Activated T-cell treated with anti-CD3 and anti-CD28 coated beads, Interleukin-2, amount 50 U/mL, for 4 hours (primary cell): ENCODE data around the gene SMPDL3A. TPM values are rescaled to one million over a fixed set of nuclear protein-coding genes. Genes with fewer than 3 reads are reported as not detected.

Experiments
- ATAC-seq, 2 donors: fragments of 200-7000 bp; cut with Tn5 transposase; one replicate each; pipeline ENCODE4 v1.10.0; 2021
- DNase-seq: peaks from one replicate; pipeline ENCODE4 v3.0.0-alpha.2; 2020
- H3K27me3 Mint-ChIP-seq: one replicate; pipeline ENCODE4 v1.8.0; 2021; ENCODE audit warnings: low read depth, mixed read lengths
- H3K36me3 Mint-ChIP-seq: one replicate; pipeline ENCODE4 v1.8.0; 2022; ENCODE audit warnings: mixed read lengths; ENCODE audit not compliant: insufficient read depth
- H3K4me1 Mint-ChIP-seq: one replicate; pipeline ENCODE4 v1.8.0; 2021; ENCODE audit warnings: low read depth, mixed read lengths
- H3K4me3 Mint-ChIP-seq: one replicate; pipeline ENCODE4 v1.8.0; 2021; ENCODE audit warnings: mild to moderate bottlenecking, moderate library complexity, mixed read lengths
- H3K9me3 Mint-ChIP-seq: one replicate; pipeline ENCODE4 v1.8.0; 2021; ENCODE audit warnings: mixed read lengths
- total RNA-seq, 3 donors: library from RNA; stranded (reverse); gene quantifications; one replicate each; pipeline ENCODE4 v1.2.1, GENCODE V29; 2021

SMPDL3A gene
- total RNA-seq, 3 donors from 2014 or later = 0.22 TPM; not detected in 2

DNA sequence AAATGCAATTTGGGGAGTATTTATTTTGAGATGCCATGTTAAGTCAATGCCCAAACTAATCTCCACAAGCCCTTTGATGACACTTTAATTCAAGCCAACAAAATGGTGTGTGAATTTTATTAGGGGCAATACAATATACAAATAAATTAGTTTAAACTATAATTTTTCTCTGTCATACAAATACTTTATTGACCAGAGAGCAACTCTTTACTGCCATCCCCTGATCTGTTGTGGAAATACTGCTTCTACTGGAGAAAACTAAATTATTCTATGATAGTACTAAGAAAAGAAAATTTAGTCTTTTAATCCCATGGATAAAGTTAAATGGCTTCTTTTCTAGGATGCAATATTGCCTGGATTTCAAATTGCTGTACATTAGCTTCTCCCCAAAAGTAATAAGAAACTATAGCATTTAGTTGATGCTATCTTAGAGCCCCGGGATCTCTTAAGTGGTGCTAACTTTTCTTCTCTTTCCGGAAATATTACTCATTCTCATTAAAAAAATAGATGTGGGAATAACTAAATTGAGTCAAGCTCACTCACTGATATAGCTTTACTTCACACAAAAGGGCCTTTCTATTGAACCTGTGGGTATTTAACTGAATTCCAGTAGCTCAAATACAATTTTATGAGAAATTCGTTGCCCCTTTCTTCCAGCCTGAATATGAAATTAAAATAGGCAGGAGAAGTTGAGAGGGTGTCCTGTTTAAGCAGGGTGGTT is 49.2 kb downstream of the SMPDL3A start:
- DNase-seq = no peak
- no peaks in the 10 kb centered on the region for H3K9me3 Mint-ChIP-seq
- no peak overlapping the region for H3K4me3 Mint-ChIP-seq
- H3K36me3 Mint-ChIP-seq = no peaks in the 10 kb centered on the region
- H3K27me3 Mint-ChIP-seq = peaks cover 8% of the 10 kb centered on the region
- H3K4me1 Mint-ChIP-seq = no peaks in the 10 kb centered on the region
- no peak for ATAC-seq

DNA sequence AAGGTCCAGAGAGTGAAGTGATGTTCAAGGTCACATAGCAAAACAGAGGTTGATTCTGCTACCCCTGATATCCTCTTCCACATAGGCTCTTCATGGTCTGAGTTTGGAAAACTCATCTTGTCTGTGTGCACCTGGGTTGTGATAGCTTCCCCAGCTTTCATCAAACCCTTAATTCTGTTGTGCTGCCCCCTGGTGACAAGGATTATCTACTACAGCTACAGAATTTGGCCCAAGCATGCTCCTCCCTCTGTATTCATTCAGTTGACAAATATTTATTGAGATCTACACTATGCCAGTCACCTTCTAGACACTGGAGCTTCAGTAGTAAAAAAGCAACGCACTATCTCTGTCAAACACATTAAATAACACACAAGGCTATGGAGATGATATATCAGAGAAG is 50.4 kb downstream of the SMPDL3A start:
- no peaks in the 10 kb centered on the region for H3K36me3 Mint-ChIP-seq
- H3K4me1 Mint-ChIP-seq = no peaks in the 10 kb centered on the region
- peaks cover 8% of the 10 kb centered on the region for H3K27me3 Mint-ChIP-seq
- ATAC-seq (peak; percentile 38 to 60), DNase-seq (peak; percentile 24)
- H3K9me3 Mint-ChIP-seq = no peaks in the 10 kb centered on the region
- no peak overlapping the region for H3K4me3 Mint-ChIP-seq

DNA sequence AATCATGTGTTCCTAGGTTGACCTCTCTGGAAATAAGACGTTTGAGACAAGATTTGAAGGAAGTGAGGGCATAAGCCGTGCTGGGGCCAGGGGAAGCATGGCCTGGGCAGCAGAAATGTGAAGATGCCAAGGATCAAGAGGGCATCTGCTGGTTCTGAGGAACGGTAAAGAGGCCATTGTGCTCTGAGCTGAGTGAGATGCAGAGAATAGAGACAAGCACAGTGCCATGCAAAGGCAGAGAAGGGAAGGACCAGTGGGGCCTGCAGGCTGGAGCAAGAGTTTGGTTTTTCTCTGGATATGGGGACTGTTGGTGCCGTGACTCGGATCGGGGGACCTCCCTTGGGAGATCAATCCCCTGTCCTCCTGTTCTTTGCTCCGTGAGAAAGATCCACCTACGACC is 50.8 kb downstream of the SMPDL3A start:
- DNase-seq (no peak), ATAC-seq (no peak)
- H3K9me3 Mint-ChIP-seq = no peaks in the 10 kb centered on the region
- no peak overlapping the region for H3K4me3 Mint-ChIP-seq
- H3K27me3 Mint-ChIP-seq = peaks cover 8% of the 10 kb centered on the region
- H3K4me1 Mint-ChIP-seq = no peaks in the 10 kb centered on the region
- H3K36me3 Mint-ChIP-seq = no peaks in the 10 kb centered on the region

DNA sequence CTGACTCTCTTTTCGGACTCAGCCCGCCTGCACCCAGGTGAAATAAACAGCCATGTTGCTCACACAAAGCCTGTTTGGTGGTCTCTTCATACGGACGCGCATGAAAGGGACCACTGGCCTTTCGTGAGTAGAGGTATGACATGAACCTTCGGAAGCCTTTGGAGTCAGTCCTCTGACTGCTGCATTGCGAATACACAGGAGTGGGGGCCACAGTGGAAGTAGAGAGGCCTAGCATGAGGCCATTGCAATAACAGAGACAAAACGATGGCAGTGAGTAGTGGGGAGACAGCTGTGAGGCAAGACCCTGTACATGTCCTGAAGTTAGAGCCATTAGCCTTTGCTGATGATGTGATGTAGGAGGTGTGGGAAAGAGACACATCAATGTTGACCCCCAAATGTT is 56.4 kb downstream of the SMPDL3A start:
- Mint-ChIP-seq H3K27me3 (peaks cover 2% of the 10 kb centered on the region), H3K9me3 (no peaks in the 10 kb centered on the region), H3K4me3 (no peak overlapping the region), H3K36me3 (no peaks in the 10 kb centered on the region), H3K4me1 (no peaks in the 10 kb centered on the region)
- DNase-seq (no peak), ATAC-seq (no peak)

DNA sequence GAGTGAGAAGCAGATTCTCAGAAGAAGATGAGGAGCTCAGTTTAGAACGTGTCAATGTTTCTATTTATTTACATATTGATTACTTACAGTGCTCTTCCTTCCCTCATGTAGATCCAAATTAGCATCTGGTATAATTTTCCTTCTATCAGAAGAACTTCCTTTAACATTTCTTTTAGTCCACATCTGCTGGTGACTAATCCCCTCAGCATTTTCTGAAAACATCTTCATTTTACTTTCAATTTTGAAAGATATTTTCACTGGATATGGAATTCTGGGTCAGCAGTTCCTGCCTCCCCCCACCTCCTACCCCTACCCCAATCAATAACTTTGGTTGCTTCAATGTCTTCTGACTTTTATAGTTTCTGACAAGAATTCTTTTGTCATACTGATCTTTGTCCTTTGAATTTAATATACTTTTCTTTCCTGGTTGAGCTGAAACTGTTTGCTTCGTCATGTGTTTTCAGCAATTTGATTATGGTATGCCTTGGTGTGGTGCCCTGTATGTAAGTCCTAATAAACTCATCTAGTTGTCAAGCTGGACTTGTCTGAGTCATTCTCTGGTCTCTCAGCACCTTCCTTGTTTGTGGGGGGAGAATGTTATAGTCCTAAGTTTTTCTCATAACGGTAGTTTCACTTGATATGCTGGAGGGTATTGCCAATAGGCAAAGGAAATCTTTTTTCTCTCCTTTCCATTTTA is 57.0 kb downstream of the SMPDL3A start:
- Mint-ChIP-seq H3K4me3 (no peak overlapping the region), H3K27me3 (peaks cover under 1% of the 10 kb centered on the region), H3K36me3 (no peaks in the 10 kb centered on the region), H3K4me1 (no peaks in the 10 kb centered on the region), H3K9me3 (no peaks in the 10 kb centered on the region)
- DNase-seq = no peak
- ATAC-seq = no peak

DNA sequence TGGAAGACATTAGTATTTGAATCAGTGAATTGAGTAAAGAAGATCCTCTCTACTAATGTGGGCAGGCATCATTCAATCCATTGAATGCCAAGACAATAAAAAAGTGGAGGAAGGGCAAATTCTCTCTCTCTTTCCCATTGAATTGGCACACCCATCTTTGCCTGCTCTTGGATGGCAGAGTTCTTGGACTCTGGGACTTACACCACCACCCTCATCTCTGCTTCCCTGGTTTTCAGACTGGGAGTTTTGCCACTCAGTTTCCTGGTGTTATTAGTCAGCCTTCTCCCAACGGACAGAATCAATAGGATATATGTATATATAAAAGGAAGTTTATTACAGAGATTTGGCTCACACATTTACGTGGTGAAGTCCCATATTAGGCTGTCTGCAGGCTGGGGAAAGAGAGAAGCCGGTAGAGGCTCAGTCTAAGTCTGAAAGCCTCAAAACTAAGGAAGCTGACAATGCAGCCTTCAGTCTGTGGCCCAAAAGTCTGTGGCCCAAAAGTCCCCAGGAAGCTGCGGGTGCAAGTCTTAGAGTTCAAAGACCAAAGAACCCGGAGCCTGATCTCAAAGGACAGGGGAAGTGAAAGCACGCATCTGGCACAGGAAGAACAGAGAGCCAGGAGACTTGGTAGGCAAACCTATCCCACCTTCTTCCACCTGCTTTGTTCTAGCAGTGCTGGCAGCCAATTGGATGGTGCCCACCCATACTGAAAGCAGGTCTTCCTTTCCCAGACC is 64.4 kb downstream of the SMPDL3A start:
- Mint-ChIP-seq H3K9me3 (no peaks in the 10 kb centered on the region), H3K27me3 (no peaks in the 10 kb centered on the region), H3K36me3 (no peaks in the 10 kb centered on the region), H3K4me1 (no peaks in the 10 kb centered on the region), H3K4me3 (no peak overlapping the region)
- DNase-seq (no peak), ATAC-seq (no peak)

Other genes starting within 250 kb of the SMPDL3A start
- under 1 TPM in 1 of 3 donors, not detected in 2; 0.56 TPM for gene PKIB, start 178.9 kb upstream of the SMPDL3A start, total RNA-seq
- gene FABP7, start 9.5 kb upstream of the SMPDL3A start, total RNA-seq = not detected
- gene CLVS2, start 207.0 kb downstream of the SMPDL3A start, total RNA-seq = not detected